Mucosa of rectum (tissue), 2 donors: ENCODE data around the gene LINC00632.

Source experiments
- H3K27ac ChIP-seq, 2 donors: one replicate each; pipeline ENCODE4 v1.7.0; 2013; ENCODE audit warnings: inconsistent platforms in 2 of 2, low read depth in 2 of 2, low read length in 2 of 2
- H3K27me3 ChIP-seq, 2 donors: one replicate each; pipeline ENCODE4 v1.7.0; 2013; ENCODE audit warnings: low read length in 2 of 2; ENCODE audit not compliant: control insufficient read depth in 2 of 2, insufficient read depth in 2 of 2
- H3K36me3 ChIP-seq, 2 donors: one replicate each; pipeline ENCODE4 v1.7.0; 2013; ENCODE audit warnings: low read length in 2 of 2; ENCODE audit not compliant: control insufficient read depth in 2 of 2, insufficient read depth in 2 of 2
- H3K4me1 ChIP-seq, 2 donors: one replicate each; pipeline ENCODE4 v1.7.0; 2013; ENCODE audit warnings: low read length in 2 of 2, mild to moderate bottlenecking in 1 of 2; ENCODE audit not compliant: control insufficient read depth in 2 of 2, insufficient read depth in 2 of 2
- H3K4me3 ChIP-seq, 2 donors: one replicate each; pipeline ENCODE4 v1.7.0; 2013; ENCODE audit warnings: low read length in 2 of 2
- H3K9ac ChIP-seq, 2 donors: one replicate each; pipeline ENCODE4 v1.7.0; 2013; ENCODE audit warnings: low read length in 2 of 2, low read depth in 1 of 2, mild to moderate bottlenecking in 1 of 2
- H3K9me3 ChIP-seq, 2 donors: one replicate each; pipeline ENCODE4 v1.7.0; 2013; ENCODE audit warnings: low read length in 2 of 2; ENCODE audit not compliant: control insufficient read depth in 2 of 2
- donor health status: healthy.
- donor health status: Normal muscosa, but diverticular disease.

Gene LINC00632

DNA sequence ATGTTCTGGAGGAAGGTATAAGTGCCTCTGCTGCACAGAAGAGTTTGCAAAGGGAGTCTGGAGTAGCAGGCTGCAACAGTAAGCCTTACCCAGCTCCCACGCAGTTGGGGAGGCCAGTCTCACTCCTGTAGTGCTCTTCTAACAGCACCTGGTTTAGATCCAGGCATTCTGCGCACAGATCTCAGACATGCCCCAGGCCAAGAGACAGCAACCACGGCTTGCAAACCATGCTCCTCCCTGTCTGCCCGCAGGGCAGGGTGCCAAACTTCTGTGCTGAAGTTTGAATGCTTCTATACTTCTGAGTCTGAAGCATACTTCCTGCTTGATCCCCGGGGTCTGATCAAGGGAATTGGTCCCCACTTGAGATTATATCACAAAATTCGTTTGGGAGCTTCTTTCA, 106.3 kb downstream of the LINC00632 start:
- Histone ChIP-seq H3K9ac (no peak overlapping the region), H3K36me3 (no peaks in the 10 kb centered on the region), H3K9me3 (no peaks in the 10 kb centered on the region), H3K4me3 (no peak overlapping the region), H3K27ac (no peak overlapping the region), H3K27me3 (peaks cover 2 to 3% of the 10 kb centered on the region in 2 donors), H3K4me1 (no peaks in the 10 kb centered on the region)

DNA sequence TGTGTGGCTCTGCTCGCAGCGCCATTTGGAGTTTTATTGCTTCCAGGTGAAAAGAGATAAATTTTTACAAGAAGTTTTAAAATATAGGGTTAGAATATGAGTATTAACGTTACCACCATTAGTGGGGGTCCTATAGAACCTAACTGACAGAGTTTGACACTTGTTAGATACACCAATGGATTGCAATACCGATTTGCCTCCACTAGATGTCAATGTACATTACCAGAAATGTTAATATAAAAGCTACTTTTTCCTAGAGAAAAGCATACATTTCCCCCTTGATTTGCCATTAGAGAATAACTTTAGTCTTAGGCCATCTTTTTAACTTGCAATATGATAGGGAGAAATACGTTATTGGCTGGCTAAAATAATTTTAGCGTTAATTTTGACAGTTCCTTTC, 108.4 kb downstream of the LINC00632 start:
- H3K9ac ChIP-seq = no peak overlapping the region
- H3K4me3 ChIP-seq = no peak overlapping the region
- no peaks in the 10 kb centered on the region for H3K9me3 ChIP-seq
- H3K27me3 ChIP-seq = peaks cover 2 to 3% of the 10 kb centered on the region in 2 donors
- no peaks in the 10 kb centered on the region for H3K4me1 ChIP-seq
- H3K27ac ChIP-seq = no peak overlapping the region
- H3K36me3 ChIP-seq = no peaks in the 10 kb centered on the region

DNA sequence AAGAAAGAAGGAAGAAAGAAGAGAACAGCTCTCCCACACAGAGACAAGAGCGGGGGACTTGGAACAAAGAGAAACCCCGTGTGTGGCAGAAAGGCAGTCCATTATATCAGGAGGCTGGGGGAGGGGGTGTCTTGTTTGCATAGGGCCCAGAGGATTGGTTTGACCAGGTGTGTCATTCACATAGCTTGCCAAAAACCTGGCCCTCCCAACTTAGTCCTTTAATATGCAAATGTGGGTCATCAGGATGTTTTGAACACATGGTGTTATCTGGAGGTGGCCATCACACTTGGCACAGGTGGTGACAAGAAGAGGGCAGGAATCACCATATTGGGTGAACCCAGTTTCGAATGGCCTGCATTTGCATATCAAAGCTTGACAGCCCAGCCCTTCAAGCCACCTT, 111.7 kb downstream of the LINC00632 start:
- H3K27me3 ChIP-seq = peaks cover 0 to 2% of the 10 kb centered on the region in 2 donors
- H3K9me3 ChIP-seq = no peaks in the 10 kb centered on the region
- no peaks in the 10 kb centered on the region for H3K4me1 ChIP-seq
- no peak overlapping the region for H3K27ac ChIP-seq
- no peak overlapping the region for H3K9ac ChIP-seq
- H3K4me3 ChIP-seq = no peak overlapping the region
- no peaks in the 10 kb centered on the region for H3K36me3 ChIP-seq

DNA sequence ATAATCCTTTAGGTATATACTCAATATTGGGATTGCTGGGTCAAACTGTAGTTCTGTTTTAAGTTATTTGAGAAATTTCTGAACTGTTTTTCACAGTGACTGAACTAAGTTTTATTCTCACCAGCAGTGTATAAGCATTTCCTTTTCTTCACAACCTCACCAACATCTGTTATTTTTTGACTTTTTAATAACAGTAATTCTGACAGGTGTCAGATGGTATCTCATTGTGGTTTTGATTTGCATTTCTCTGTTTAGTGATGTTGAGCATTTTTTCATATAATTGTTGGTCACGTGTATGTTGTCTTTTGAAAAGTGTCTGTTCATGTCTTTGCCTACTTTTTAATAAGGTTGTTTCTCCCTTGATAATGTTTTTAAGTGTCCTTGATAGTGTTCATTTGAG, 112.6 kb downstream of the LINC00632 start:
- Histone ChIP-seq H3K36me3 (no peaks in the 10 kb centered on the region), H3K4me3 (no peak overlapping the region), H3K27ac (no peak overlapping the region), H3K27me3 (peaks cover 0 to 2% of the 10 kb centered on the region in 2 donors), H3K4me1 (no peaks in the 10 kb centered on the region), H3K9ac (no peak overlapping the region), H3K9me3 (no peaks in the 10 kb centered on the region)

GRCh38 chrX:140822861-140823260, 113.3 kb downstream of the LINC00632 start:
- H3K27ac ChIP-seq = no peak overlapping the region
- no peaks in the 10 kb centered on the region for H3K36me3 ChIP-seq
- no peaks in the 10 kb centered on the region for H3K4me1 ChIP-seq
- no peaks in the 10 kb centered on the region for H3K9me3 ChIP-seq
- H3K9ac ChIP-seq = no peak overlapping the region
- H3K4me3 ChIP-seq = no peak overlapping the region
- H3K27me3 ChIP-seq = no peaks in the 10 kb centered on the region

DNA sequence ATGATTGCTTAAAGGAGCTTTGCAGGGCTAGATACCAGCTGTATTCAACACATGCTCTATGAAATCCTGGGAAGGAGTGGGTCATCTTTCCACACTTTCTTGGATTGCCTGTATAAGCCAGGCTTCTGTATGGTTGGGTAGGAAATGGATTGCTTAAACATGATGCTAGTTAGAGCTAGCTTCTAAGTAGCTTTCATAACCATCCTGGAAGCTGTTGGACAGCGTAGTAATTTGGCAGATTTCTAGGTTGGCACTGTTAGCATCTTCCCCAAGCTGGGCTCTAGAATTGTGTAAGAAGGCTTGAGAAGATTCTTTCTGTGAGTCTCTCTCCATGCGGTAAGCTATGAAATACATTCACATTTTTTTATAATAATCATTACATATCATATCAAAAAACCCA, 127.3 kb downstream of the LINC00632 start:
- H3K36me3 ChIP-seq = no peaks in the 10 kb centered on the region
- H3K27ac ChIP-seq = no peak overlapping the region
- peaks cover 0 to 2% of the 10 kb centered on the region in 2 donors for H3K27me3 ChIP-seq
- H3K9me3 ChIP-seq = no peaks in the 10 kb centered on the region
- no peak overlapping the region for H3K9ac ChIP-seq
- no peak overlapping the region for H3K4me3 ChIP-seq
- no peaks in the 10 kb centered on the region for H3K4me1 ChIP-seq
